H1 (cell line): Measurements from ENCODE around the gene ZNF423.

ENCODE experiments used
- ATF2 ChIP-seq: IDR thresholded peaks from 2 replicates; pipeline ENCODE4 v1.6.1; 2012; ENCODE audit warnings: low read length, inconsistent platforms
- CTCF ChIP-seq, 3 experiments: IDR thresholded peaks; 1 replicate in 2 of 3; 2 replicates in 1 of 3; pipeline versions ENCODE4 v1.5.1 to v1.6.1; 2011; ENCODE audit warnings: low read length in 3 of 3, mild to moderate bottlenecking in 3 of 3, inconsistent platforms in 2 of 3, low read depth in 1 of 3, moderate library complexity in 1 of 3; ENCODE audit not compliant: insufficient read depth in 1 of 3; ENCODE audit errors: control extremely low read depth in 1 of 3
- EP300 ChIP-seq, 2 experiments: IDR thresholded peaks; 1 replicate in 1 of 2; 2 replicates in 1 of 2; pipeline ENCODE4 v1.6.1; 2011 to 2012; ENCODE audit warnings: low read depth in 2 of 2, low read length in 2 of 2, mild to moderate bottlenecking in 2 of 2, borderline replicate concordance in 1 of 2, inconsistent platforms in 1 of 2, moderate library complexity in 1 of 2
- FOSL1 ChIP-seq: IDR thresholded peaks from 2 replicates; pipeline ENCODE4 v1.6.1; 2011; ENCODE audit warnings: mild to moderate bottlenecking, low read depth, low read length, moderate library complexity; ENCODE audit not compliant: insufficient read depth
- JUND ChIP-seq: IDR thresholded peaks from 2 replicates; pipeline ENCODE4 v1.6.1; 2011; ENCODE audit warnings: mild to moderate bottlenecking, improper control_type of control experiment, low read length
- NRF1 ChIP-seq: IDR thresholded peaks from 2 replicates; pipeline ENCODE4 v1.6.1; 2011; ENCODE audit warnings: mild to moderate bottlenecking, low read depth, low read length, improper control_type of control experiment
- POLR2A ChIP-seq, 2 experiments: IDR thresholded peaks; 1 replicate in 1 of 2; 2 replicates in 1 of 2; pipeline ENCODE4 v1.6.1; 2011; ENCODE audit warnings: low read depth in 2 of 2, low read length in 2 of 2, mild to moderate bottlenecking in 2 of 2; ENCODE audit errors: control extremely low read depth in 1 of 2
- POLR2AphosphoS5 ChIP-seq: IDR thresholded peaks from 2 replicates; pipeline ENCODE4 v1.6.1; 2011; ENCODE audit warnings: low read depth, low read length
- RFX5 ChIP-seq: IDR thresholded peaks from 2 replicates; pipeline ENCODE4 v1.6.1; 2011; ENCODE audit warnings: low read depth, low read length, improper control_type of control experiment, borderline replicate concordance
- SIN3A ChIP-seq, 2 experiments: IDR thresholded peaks in 1 of 2; conservative IDR thresholded peaks in 1 of 2; 2 replicates each; pipeline ENCODE4 v1.6.1; 2011 to 2012; ENCODE audit warnings: low read length in 2 of 2, improper control_type of control experiment in 1 of 2, low read depth in 1 of 2, mild to moderate bottlenecking in 1 of 2
- SRF ChIP-seq: IDR thresholded peaks from 2 replicates; pipeline ENCODE4 v1.6.1; 2011; ENCODE audit warnings: mild to moderate bottlenecking, low read depth, low read length, moderate library complexity
- SUZ12 ChIP-seq: fragments of 200-600 bp; sonication (generic); IDR thresholded peaks from 2 replicates; pipeline ENCODE4 v1.6.1; 2012; ENCODE audit warnings: mild to moderate bottlenecking, inconsistent platforms, low read length, moderate library complexity, mixed read lengths
- YY1 ChIP-seq: IDR thresholded peaks from 2 replicates; pipeline ENCODE4 v1.6.1; 2011; ENCODE audit warnings: low read depth, mild to moderate bottlenecking, low read length

GRCh38 chr16:49816875-49817274 is 39.0 kb downstream of the ZNF423 start:
- TF ChIP-seq POLR2AphosphoS5 (no peak), POLR2A (IDR thresholded peaks at IDR 0.05; ENCODE audit: control extremely low read depth in 1 of 2, low read depth in 2 of 2, low read length in 2 of 2) (no peak), CTCF (IDR thresholded peaks at IDR 0.05; ENCODE audit: control extremely low read depth in 1 of 3, insufficient read depth in 1 of 3, low read depth in 1 of 3, low read length in 3 of 3) (no peak), EP300 (IDR thresholded peaks at IDR 0.05; ENCODE audit: borderline replicate concordance in 1 of 2, low read depth in 2 of 2, low read length in 2 of 2) (no peak), RFX5 (no peak), SUZ12 (no peak), NRF1 (no peak), FOSL1 (no peak), YY1 (no peak), SIN3A (conservative IDR thresholded peaks at IDR 0.05 in 1 of 2, IDR thresholded peaks at IDR 0.05 in 1 of 2; ENCODE audit: low read depth in 1 of 2, low read length in 2 of 2) (no peak), SRF (no peak), ATF2 (no peak), JUND (no peak)
